Measurements from ENCODE around the gene ZNF750.

Gene ZNF750

GRCh38 chr17:82839617-82840292, at the start of gene ZNF750:
ZNF750 (minus strand) TSS chr17:82840022; CDS start chr17:82832454, 7,568 bp downstream.
- no peak for DNase-seq (ENCODE audit: low spot score)
- FAIRE-seq = no peak

GRCh38 chr17:82888583-82889495, 49.0 kb upstream of the ZNF750 start:
- DNase-seq (ENCODE audit: low spot score) (no peak), FAIRE-seq (no peak)

GRCh38 chr17:82887255-82888164, 47.7 kb upstream of the ZNF750 start:
- no peak for FAIRE-seq
- DNase-seq (ENCODE audit: low spot score) = no peak

GRCh38 chr17:82884970-82885353, 45.1 kb upstream of the ZNF750 start:
- no peak for FAIRE-seq
- no peak for DNase-seq (ENCODE audit: low spot score)

- FAIRE-seq = no peak
- DNase-seq (ENCODE audit: low spot score) = no peak
Measured at GRCh38 chr17:82884341-82884969, 44.6 kb upstream of the ZNF750 start.

GRCh38 chr17:82883419-82884031, 43.7 kb upstream of the ZNF750 start:
- DNase-seq (ENCODE audit: low spot score) (no peak), FAIRE-seq (no peak)

- no peak for FAIRE-seq
- DNase-seq (ENCODE audit: low spot score) = no peak
Measured at GRCh38 chr17:82882715-82883418, 43.0 kb upstream of the ZNF750 start.

GRCh38 chr17:82881900-82882714, 42.3 kb upstream of the ZNF750 start:
- DNase-seq (ENCODE audit: low spot score) (no peak), FAIRE-seq (no peak)

GRCh38 chr17:82881324-82881823, 41.6 kb upstream of the ZNF750 start:
- no peak for FAIRE-seq

GRCh38 chr17:82880620-82881323, 41.0 kb upstream of the ZNF750 start:
- no peak for FAIRE-seq
- DNase-seq (ENCODE audit: low spot score) = no peak

More at GRCh38 chr17:82881324-82881823, 41.6 kb upstream of the ZNF750 start:
- no peak for DNase-seq (ENCODE audit: low spot score)

GRCh38 chr17:82879241-82879640, 39.4 kb upstream of the ZNF750 start:
- no peak for DNase-seq (ENCODE audit: low spot score)
- no peak for FAIRE-seq

- no peak for DNase-seq (ENCODE audit: low spot score)
Measured at GRCh38 chr17:82878527-82878926, 38.7 kb upstream of the ZNF750 start.

GRCh38 chr17:82876602-82877379, 37.0 kb upstream of the ZNF750 start:
- no peak for FAIRE-seq
- no peak for DNase-seq (ENCODE audit: low spot score)

More at GRCh38 chr17:82878527-82878926, 38.7 kb upstream of the ZNF750 start:
- FAIRE-seq = no peak

GRCh38 chr17:82876149-82876548, 36.3 kb upstream of the ZNF750 start:
- FAIRE-seq (no peak), DNase-seq (ENCODE audit: low spot score) (no peak)

GRCh38 chr17:82875407-82875856, 35.6 kb upstream of the ZNF750 start:
- DNase-seq (ENCODE audit: low spot score) (no peak), FAIRE-seq (no peak)

- FAIRE-seq = no peak
- DNase-seq (ENCODE audit: low spot score) = no peak
Measured at GRCh38 chr17:82874011-82874835, 34.4 kb upstream of the ZNF750 start.

Data from RCC 7860 (cell line).